ENCODE data around the gene CDH4. TPM values are rescaled to one million over a fixed set of nuclear protein-coding genes. Genes with fewer than 3 reads are reported as not detected.

Gene CDH4
- polyA plus RNA-seq, 4 donors, result 0.09 to 4.1 (median 0.25) TPM

DNA sequence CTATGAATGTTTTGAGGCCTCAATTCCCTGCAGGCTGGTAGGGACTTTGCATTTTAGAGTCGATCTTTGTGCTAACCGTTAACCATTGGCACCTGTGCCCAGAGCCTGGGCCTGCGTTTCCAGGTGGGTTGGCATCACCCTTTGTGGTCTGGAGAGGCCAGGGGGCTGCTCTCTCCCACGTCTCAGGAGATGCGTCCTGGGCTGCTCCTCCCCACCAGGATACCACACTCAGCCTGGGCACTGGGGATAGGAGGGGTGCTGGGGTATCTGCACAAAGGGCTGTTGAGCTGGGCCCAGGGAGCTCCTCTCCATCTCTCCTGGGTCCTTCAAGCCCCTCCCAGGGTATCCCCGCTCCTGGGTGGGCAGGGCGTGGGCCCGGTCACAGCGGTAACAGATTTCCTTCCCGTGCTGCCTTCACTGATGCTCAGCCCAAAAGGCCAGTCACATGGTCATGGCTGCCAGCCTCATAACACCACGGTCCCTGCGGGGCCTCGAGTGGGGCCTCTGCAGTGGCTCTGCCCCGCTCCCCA lies 547.4 kb downstream of the CDH4 start:
- DNase-seq, result no peak
- H3K4me3 ChIP-seq (ENCODE audit: low read depth in 1 of 3, low read length in 3 of 3), result no peak overlapping the region
- H3K4me1 ChIP-seq (ENCODE audit: control insufficient read depth in 3 of 3, insufficient read depth in 2 of 3, low read depth in 1 of 3, low read length in 2 of 3), result no peaks in the 10 kb centered on the region
- H3K9me3 ChIP-seq (ENCODE audit: control insufficient read depth in 2 of 2, insufficient read depth in 1 of 2, low read depth in 1 of 2, low read length in 1 of 2), result no peaks in the 10 kb centered on the region
- peaks cover 0 to 6% (median 3%) of the 10 kb centered on the region in 3 donors for H3K27me3 ChIP-seq (ENCODE audit: control insufficient read depth in 3 of 3, insufficient read depth in 3 of 3, low read length in 3 of 3)
- H3K36me3 ChIP-seq (ENCODE audit: control insufficient read depth in 3 of 3, insufficient read depth in 2 of 3, low read depth in 1 of 3, low read length in 3 of 3), result no peaks in the 10 kb centered on the region
- H3K27ac ChIP-seq (ENCODE audit: low read depth in 1 of 3, low read length in 2 of 3), result no peak overlapping the region
- 70 to 83% (median 72%) methylated on average over 14 of the region's 14 CpGs for WGBS, 3 donors
- FAIRE-seq, result no peak

- 82 to 93% (median 84%) methylated on average over 11 to 21 of the region's 21 CpGs for whole genome bisulfite sequencing, 3 donors
- no peaks in the 10 kb centered on the region for H3K9me3 ChIP-seq (ENCODE audit: control insufficient read depth in 2 of 2, insufficient read depth in 1 of 2, low read depth in 1 of 2, low read length in 1 of 2)
- H3K4me3 ChIP-seq (ENCODE audit: low read depth in 1 of 3, low read length in 3 of 3), result no peak overlapping the region
- no peak overlapping the region for H3K27ac ChIP-seq (ENCODE audit: low read depth in 1 of 3, low read length in 2 of 3)
- DNase-seq, result no peak
- no peaks in the 10 kb centered on the region for H3K36me3 ChIP-seq (ENCODE audit: control insufficient read depth in 3 of 3, insufficient read depth in 2 of 3, low read depth in 1 of 3, low read length in 3 of 3)
- peaks cover 0 to 7% (median 3%) of the 10 kb centered on the region in 3 donors for H3K27me3 ChIP-seq (ENCODE audit: control insufficient read depth in 3 of 3, insufficient read depth in 3 of 3, low read length in 3 of 3)
- FAIRE-seq, result no peak
- no peaks in the 10 kb centered on the region for H3K4me1 ChIP-seq (ENCODE audit: control insufficient read depth in 3 of 3, insufficient read depth in 2 of 3, low read depth in 1 of 3, low read length in 2 of 3)
Measured at GRCh38 chr20:61799928-61800327, 547.9 kb downstream of the CDH4 start.

DNA sequence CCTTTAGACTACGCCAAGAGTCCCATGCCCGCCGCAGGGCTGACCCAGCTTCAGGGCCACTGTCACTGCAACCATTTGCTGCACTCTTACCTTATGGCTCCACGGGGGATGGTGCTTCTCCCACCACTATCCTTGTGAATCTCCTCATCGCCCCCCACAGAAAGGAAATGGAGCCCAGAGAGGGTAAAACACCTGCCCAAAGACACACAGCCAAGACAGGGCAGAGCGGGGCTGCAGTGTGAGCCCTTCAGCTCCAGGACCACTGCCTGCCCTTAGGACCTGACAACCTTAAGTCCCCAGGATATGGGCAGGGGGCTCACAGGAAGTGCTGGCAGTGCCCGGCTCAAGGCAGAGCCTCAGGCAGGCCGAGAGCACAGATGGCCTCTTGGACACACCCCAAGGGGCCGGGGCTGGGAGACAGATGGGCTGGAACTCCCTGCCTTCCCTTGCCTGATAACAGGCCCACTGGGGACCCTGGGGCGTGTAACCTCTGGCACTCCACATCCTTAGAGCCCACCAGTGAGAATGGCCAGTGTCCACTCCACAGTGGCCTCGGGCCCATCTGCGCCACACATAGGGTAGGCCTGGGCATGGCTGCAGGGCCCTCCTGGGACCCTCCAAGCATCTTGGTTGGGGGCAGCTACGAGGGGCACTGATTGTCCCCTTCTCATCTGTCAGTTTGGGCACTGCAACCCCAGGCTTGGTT lies 548.5 kb downstream of the CDH4 start:
- 70 to 80% (median 72%) methylated on average over 12 to 13 of the region's 13 CpGs for WGBS, 3 donors
- Histone ChIP-seq H3K27me3 (ENCODE audit: control insufficient read depth in 3 of 3, insufficient read depth in 3 of 3, low read length in 3 of 3) (peaks cover 0 to 7% (median 4%) of the 10 kb centered on the region in 3 donors), H3K27ac (ENCODE audit: low read depth in 1 of 3, low read length in 2 of 3) (no peak overlapping the region), H3K36me3 (ENCODE audit: control insufficient read depth in 3 of 3, insufficient read depth in 2 of 3, low read depth in 1 of 3, low read length in 3 of 3) (no peaks in the 10 kb centered on the region), H3K4me3 (ENCODE audit: low read depth in 1 of 3, low read length in 3 of 3) (no peak overlapping the region), H3K9me3 (ENCODE audit: control insufficient read depth in 2 of 2, insufficient read depth in 1 of 2, low read depth in 1 of 2, low read length in 1 of 2) (no peaks in the 10 kb centered on the region), H3K4me1 (ENCODE audit: control insufficient read depth in 3 of 3, insufficient read depth in 2 of 3, low read depth in 1 of 3, low read length in 2 of 3) (no peaks in the 10 kb centered on the region)
- no peak for DNase-seq
- FAIRE-seq, result no peak

GRCh38 chr20:61801065-61801360 lies 549.0 kb downstream of the CDH4 start:
- 77 to 87% (median 87%) methylated on average over 9 of the region's 9 CpGs for WGBS, 3 donors
- Histone ChIP-seq H3K4me1 (ENCODE audit: control insufficient read depth in 3 of 3, insufficient read depth in 2 of 3, low read depth in 1 of 3, low read length in 2 of 3) (no peaks in the 10 kb centered on the region), H3K27me3 (ENCODE audit: control insufficient read depth in 3 of 3, insufficient read depth in 3 of 3, low read length in 3 of 3) (peaks cover 0 to 7% (median 6%) of the 10 kb centered on the region in 3 donors), H3K4me3 (ENCODE audit: low read depth in 1 of 3, low read length in 3 of 3) (no peak overlapping the region), H3K27ac (ENCODE audit: low read depth in 1 of 3, low read length in 2 of 3) (no peak overlapping the region), H3K9me3 (ENCODE audit: control insufficient read depth in 2 of 2, insufficient read depth in 1 of 2, low read depth in 1 of 2, low read length in 1 of 2) (no peaks in the 10 kb centered on the region), H3K36me3 (ENCODE audit: control insufficient read depth in 3 of 3, insufficient read depth in 2 of 3, low read depth in 1 of 3, low read length in 3 of 3) (no peaks in the 10 kb centered on the region)
- DNase-seq (no peak), FAIRE-seq (no peak)

GRCh38 chr20:61801428-61801827 lies 549.4 kb downstream of the CDH4 start:
- Histone ChIP-seq H3K9me3 (ENCODE audit: control insufficient read depth in 2 of 2, insufficient read depth in 1 of 2, low read depth in 1 of 2, low read length in 1 of 2) (no peaks in the 10 kb centered on the region), H3K4me1 (ENCODE audit: control insufficient read depth in 3 of 3, insufficient read depth in 2 of 3, low read depth in 1 of 3, low read length in 2 of 3) (no peaks in the 10 kb centered on the region), H3K27me3 (ENCODE audit: control insufficient read depth in 3 of 3, insufficient read depth in 3 of 3, low read length in 3 of 3) (peaks cover 0 to 7% (median 6%) of the 10 kb centered on the region in 3 donors), H3K27ac (ENCODE audit: low read depth in 1 of 3, low read length in 2 of 3) (no peak overlapping the region), H3K4me3 (ENCODE audit: low read depth in 1 of 3, low read length in 3 of 3) (no peak overlapping the region), H3K36me3 (ENCODE audit: control insufficient read depth in 3 of 3, insufficient read depth in 2 of 3, low read depth in 1 of 3, low read length in 3 of 3) (no peaks in the 10 kb centered on the region)
- WGBS, 3 donors, result 52 to 66% (median 55%) methylated on average over 4 of the region's 4 CpGs
- DNase-seq (no peak), FAIRE-seq (no peak)

- WGBS, 3 donors, result 62 to 72% (median 71%) methylated on average over 10 of the region's 10 CpGs
- no peak for DNase-seq
- no peak overlapping the region for H3K4me3 ChIP-seq (ENCODE audit: low read depth in 1 of 3, low read length in 3 of 3)
- H3K27me3 ChIP-seq (ENCODE audit: control insufficient read depth in 3 of 3, insufficient read depth in 3 of 3, low read length in 3 of 3), result peaks cover 0 to 7% (median 6%) of the 10 kb centered on the region in 3 donors
- no peaks in the 10 kb centered on the region for H3K36me3 ChIP-seq (ENCODE audit: control insufficient read depth in 3 of 3, insufficient read depth in 2 of 3, low read depth in 1 of 3, low read length in 3 of 3)
- no peak for FAIRE-seq
- no peaks in the 10 kb centered on the region for H3K4me1 ChIP-seq (ENCODE audit: control insufficient read depth in 3 of 3, insufficient read depth in 2 of 3, low read depth in 1 of 3, low read length in 2 of 3)
- no peaks in the 10 kb centered on the region for H3K9me3 ChIP-seq (ENCODE audit: control insufficient read depth in 2 of 2, insufficient read depth in 1 of 2, low read depth in 1 of 2, low read length in 1 of 2)
- H3K27ac ChIP-seq (ENCODE audit: low read depth in 1 of 3, low read length in 2 of 3), result no peak overlapping the region
Measured at GRCh38 chr20:61801857-61802442, 549.9 kb downstream of the CDH4 start.

DNA sequence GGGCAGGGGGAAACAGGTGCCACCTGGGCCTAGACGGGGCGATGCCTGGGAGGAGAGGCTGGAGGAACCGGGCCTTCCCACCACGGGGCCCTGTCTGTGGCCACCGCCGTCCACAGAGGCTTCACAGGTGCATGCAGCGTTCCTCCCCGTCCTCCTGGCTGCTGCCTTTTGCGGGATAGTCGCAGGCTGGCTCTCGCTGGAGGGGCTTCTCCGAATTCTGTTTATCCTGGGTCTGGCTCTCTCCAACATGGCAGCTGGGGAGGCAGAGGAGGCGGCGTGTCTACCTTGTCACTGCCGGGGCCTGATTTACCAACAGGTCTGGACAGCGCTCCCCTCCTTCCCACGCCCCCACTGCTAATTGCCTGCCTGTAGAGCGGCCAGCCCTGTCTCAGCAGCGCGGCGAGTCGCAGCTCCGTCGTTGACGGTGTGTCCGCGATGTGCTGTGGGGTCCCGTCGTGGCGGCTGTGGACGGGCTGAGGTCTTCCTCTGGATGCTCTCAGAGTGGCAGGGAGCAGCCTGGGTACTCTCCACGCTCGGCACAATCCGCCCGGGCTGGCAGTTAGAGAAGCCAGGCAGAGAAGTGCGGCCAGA lies 550.8 kb downstream of the CDH4 start:
- DNase-seq (no peak), FAIRE-seq (no peak)
- Histone ChIP-seq H3K9me3 (ENCODE audit: control insufficient read depth in 2 of 2, insufficient read depth in 1 of 2, low read depth in 1 of 2, low read length in 1 of 2) (no peaks in the 10 kb centered on the region), H3K4me3 (ENCODE audit: low read depth in 1 of 3, low read length in 3 of 3) (no peak overlapping the region), H3K36me3 (ENCODE audit: control insufficient read depth in 3 of 3, insufficient read depth in 2 of 3, low read depth in 1 of 3, low read length in 3 of 3) (no peaks in the 10 kb centered on the region), H3K27ac (ENCODE audit: low read depth in 1 of 3, low read length in 2 of 3) (no peak overlapping the region), H3K4me1 (ENCODE audit: control insufficient read depth in 3 of 3, insufficient read depth in 2 of 3, low read depth in 1 of 3, low read length in 2 of 3) (no peaks in the 10 kb centered on the region), H3K27me3 (ENCODE audit: control insufficient read depth in 3 of 3, insufficient read depth in 3 of 3, low read length in 3 of 3) (peaks cover 0 to 7% (median 6%) of the 10 kb centered on the region in 3 donors)
- 70 to 85% (median 83%) methylated on average over 28 to 36 of the region's 36 CpGs for whole genome bisulfite sequencing, 3 donors

DNA sequence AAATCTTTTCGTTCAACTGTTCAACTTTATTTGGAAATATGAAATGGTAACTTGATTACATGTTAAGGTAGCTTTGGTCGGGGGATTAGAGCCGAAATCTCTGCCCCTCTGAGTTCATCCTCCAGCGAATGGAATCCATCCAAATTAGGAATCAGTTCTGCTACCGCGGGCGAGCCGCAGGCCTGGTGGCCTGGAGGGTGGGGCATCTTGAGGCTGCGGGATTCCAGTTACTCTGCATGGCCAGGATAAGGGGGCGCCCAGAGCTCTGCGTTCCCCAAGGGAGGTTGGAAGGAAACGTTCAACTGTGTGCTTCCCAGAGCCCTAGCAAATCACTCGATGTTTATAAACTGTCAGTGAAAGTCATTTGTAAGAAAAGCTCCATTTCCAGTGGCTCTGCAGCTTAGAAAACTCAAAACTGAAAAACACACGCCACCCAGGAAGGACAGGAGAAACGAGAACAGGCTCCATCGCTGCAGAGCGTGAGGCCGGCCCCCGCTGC lies 551.4 kb downstream of the CDH4 start:
- Histone ChIP-seq H3K27me3 (ENCODE audit: control insufficient read depth in 3 of 3, insufficient read depth in 3 of 3, low read length in 3 of 3) (peaks cover 0 to 7% (median 6%) of the 10 kb centered on the region in 3 donors), H3K27ac (ENCODE audit: low read depth in 1 of 3, low read length in 2 of 3) (no peak overlapping the region), H3K9me3 (ENCODE audit: control insufficient read depth in 2 of 2, insufficient read depth in 1 of 2, low read depth in 1 of 2, low read length in 1 of 2) (no peaks in the 10 kb centered on the region), H3K4me3 (ENCODE audit: low read depth in 1 of 3, low read length in 3 of 3) (no peak overlapping the region), H3K4me1 (ENCODE audit: control insufficient read depth in 3 of 3, insufficient read depth in 2 of 3, low read depth in 1 of 3, low read length in 2 of 3) (no peaks in the 10 kb centered on the region), H3K36me3 (ENCODE audit: control insufficient read depth in 3 of 3, insufficient read depth in 2 of 3, low read depth in 1 of 3, low read length in 3 of 3) (no peaks in the 10 kb centered on the region)
- peak in 1 of 2 donors; percentile 9 for DNase-seq
- FAIRE-seq, result no peak
- WGBS, 3 donors, result 22 to 24% (median 24%) methylated on average over 19 of the region's 19 CpGs
